Aortic smooth muscle cell (primary cell): Measurements from ENCODE around the gene MIP. TPM values are rescaled to one million over a fixed set of nuclear protein-coding genes. Genes with fewer than 3 reads are reported as not detected.

Experiments used
- total RNA-seq: library from RNA; depleted of rRNA; stranded (reverse); fragments of >200 nt; gene quantifications from 2 replicates; pipeline ENCODE4 v1.2.3, GENCODE V29; 2014

MIP gene
- not detected in 2 replicates for total RNA-seq

DNA sequence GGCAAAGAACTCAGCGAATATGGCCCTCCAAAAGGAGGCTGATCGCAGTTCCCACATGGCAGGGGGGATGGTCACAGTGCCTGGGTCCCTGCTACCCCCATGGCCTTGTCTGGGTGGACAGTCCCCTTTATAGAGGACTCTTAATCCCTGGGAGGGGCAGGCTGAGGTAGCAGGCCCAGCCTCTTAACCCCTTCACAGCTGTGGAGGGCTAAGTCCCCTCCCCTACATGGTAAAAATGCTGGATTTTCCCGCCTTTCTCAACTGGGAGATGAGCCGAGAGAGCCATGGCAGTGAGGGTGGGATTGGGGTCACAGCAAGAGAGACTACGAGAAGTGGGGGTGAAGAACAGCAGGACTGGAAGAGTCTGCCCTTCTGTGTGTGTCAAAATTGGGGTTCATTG is at the start of gene MIP:
Gene MIP, minus strand, starts transcription at position 101 of the 400 bp plus-strand sequence. Its CDS starts 44 bp downstream, at position 57.

GRCh38 chr12:56488041-56488955 is 33.8 kb upstream of the MIP start, which contains the start of gene GLS2:
GLS2 (minus strand) TSS chr12:56488161; CDS start chr12:56488118, 43 bp downstream.

DNA sequence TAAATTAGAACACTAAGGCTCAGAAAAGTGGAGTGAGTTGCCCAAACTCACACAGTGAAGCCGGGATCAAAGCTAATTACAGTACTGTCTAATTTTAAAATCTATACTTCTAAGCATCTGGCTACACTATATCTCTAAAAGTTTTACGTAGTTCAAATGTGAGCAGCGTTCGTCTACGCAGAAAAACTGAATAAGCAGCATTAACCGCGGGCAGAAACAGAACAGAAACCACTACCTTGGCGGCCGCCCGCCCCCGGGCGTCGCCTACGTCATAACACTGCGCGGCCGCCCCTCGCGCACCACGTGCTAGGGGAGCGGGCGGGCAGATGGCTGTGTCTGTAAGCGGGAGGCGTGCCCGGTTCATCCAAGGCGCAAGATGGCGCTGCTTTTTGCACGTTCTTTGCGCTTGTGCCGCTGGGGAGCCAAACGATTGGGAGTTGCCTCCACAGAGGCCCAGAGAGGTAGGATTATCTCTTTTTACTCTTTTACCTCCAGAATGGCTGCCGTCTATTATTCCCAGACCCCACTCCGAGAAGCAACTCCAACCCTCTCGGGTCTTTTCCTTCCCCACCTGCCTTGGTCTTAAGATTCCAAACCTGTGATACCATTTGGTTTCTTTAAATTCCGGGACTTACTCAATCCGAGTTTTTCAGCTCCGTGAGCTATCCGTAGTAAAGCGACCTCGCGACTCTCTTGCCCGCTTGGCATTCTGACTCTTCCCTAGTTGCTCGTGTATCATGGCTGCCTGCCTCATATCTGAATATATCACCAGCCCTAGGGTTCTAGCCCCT is 14.0 kb upstream of the MIP start, which contains the start of gene SPRYD4:
Gene SPRYD4, plus strand, starts transcription at position 363 of the 791 bp plus-strand sequence. Its CDS starts 14 bp downstream, at position 377.

GRCh38 chr12:56448860-56449621 is 5.4 kb downstream of the MIP start, which contains the start of gene TIMELESS:
TIMELESS (minus strand) TSS chr12:56449426; CDS start chr12:56434170, 15,256 bp downstream.

Other genes with a start within 250 kb of the MIP start
- 109 and 127 TPM in 2 replicates for gene RNF41, start 232.7 kb downstream of the MIP start, total RNA-seq
- gene NABP2, start 230.3 kb downstream of the MIP start, total RNA-seq: 31.9 and 33.2 TPM in 2 replicates
- 0.25 TPM in 1 of 2 replicates, not detected in the other for gene SLC39A5, start 224.6 kb downstream of the MIP start, total RNA-seq
- gene ANKRD52, start 196.3 kb downstream of the MIP start, total RNA-seq: 16.8 and 18.5 TPM in 2 replicates
- 8.6 TPM in 2 replicates for gene COQ10A, start 187.7 kb downstream of the MIP start, total RNA-seq
- gene CS, start 154.3 kb downstream of the MIP start, total RNA-seq: 82.7 and 94.0 TPM in 2 replicates
- gene CNPY2, start 138.7 kb downstream of the MIP start, total RNA-seq: 78.8 and 85.5 TPM in 2 replicates
- gene PAN2, start 120.7 kb downstream of the MIP start, total RNA-seq: 16.9 and 21.1 TPM in 2 replicates
- 0.12 TPM in 1 of 2 replicates, not detected in the other for gene IL23A, start 115.8 kb downstream of the MIP start, total RNA-seq
- 172 and 185 TPM in 2 replicates for gene STAT2, start 94.5 kb downstream of the MIP start, total RNA-seq
- gene APOF, start 91.8 kb downstream of the MIP start, total RNA-seq: not detected in 2 replicates
- gene TIMELESS, start 5.2 kb downstream of the MIP start, total RNA-seq: 4.8 and 10.3 TPM in 2 replicates
- 1.6 TPM in 2 replicates for gene SPRYD4, start 13.9 kb upstream of the MIP start, total RNA-seq
- gene GLS2, start 33.5 kb upstream of the MIP start, total RNA-seq: 0.13 TPM in 1 of 2 replicates, not detected in the other
- 11.5 and 19.6 TPM in 2 replicates for gene RBMS2, start 67.2 kb upstream of the MIP start, total RNA-seq
- gene BAZ2A, start 175.7 kb upstream of the MIP start, total RNA-seq: 16.5 and 22.0 TPM in 2 replicates
- 616 and 653 TPM in 2 replicates for gene ATP5F1B, start 191.3 kb upstream of the MIP start, total RNA-seq
- gene PTGES3, start 233.6 kb upstream of the MIP start, total RNA-seq: 44.7 and 58.9 TPM in 2 replicates